Ishikawa (cell line): ENCODE measurements around the gene ADM2.

Experiments
- EGR1 ChIP-seq: IDR thresholded peaks from 2 replicates; pipeline ENCODE4 v1.6.1; 2012
- EP300 ChIP-seq: IDR thresholded peaks from 2 replicates; pipeline ENCODE4 v1.6.1; 2012; ENCODE audit warnings: borderline replicate concordance
- NFIC ChIP-seq: IDR thresholded peaks from 2 replicates; pipeline ENCODE4 v1.6.1; 2012
- RAD21 ChIP-seq: IDR thresholded peaks from 2 replicates; pipeline ENCODE4 v1.6.1; 2012; ENCODE audit warnings: low read depth
- TAF1 ChIP-seq: IDR thresholded peaks from 2 replicates; pipeline ENCODE4 v1.6.1; 2012; ENCODE audit warnings: low read depth, mild to moderate bottlenecking
- TCF12 ChIP-seq: IDR thresholded peaks from 2 replicates; pipeline ENCODE4 v1.6.1; 2012; ENCODE audit warnings: low read depth
- TEAD4 ChIP-seq: IDR thresholded peaks from 2 replicates; pipeline ENCODE4 v1.6.1; 2012
- ZBTB7A ChIP-seq: IDR thresholded peaks from 2 replicates; pipeline ENCODE4 v1.6.1; 2012; ENCODE audit warnings: low read depth
- TF ChIP-seq, protein P1 (sequence below): IDR thresholded peaks from 2 replicates; pipeline ENCODE4 v1.6.1; 2012; ENCODE audit warnings: low read depth, mild to moderate bottlenecking
- TF ChIP-seq, protein P2 (sequence below): IDR thresholded peaks from 2 replicates; pipeline ENCODE4 v1.6.1; 2012

DNA sequence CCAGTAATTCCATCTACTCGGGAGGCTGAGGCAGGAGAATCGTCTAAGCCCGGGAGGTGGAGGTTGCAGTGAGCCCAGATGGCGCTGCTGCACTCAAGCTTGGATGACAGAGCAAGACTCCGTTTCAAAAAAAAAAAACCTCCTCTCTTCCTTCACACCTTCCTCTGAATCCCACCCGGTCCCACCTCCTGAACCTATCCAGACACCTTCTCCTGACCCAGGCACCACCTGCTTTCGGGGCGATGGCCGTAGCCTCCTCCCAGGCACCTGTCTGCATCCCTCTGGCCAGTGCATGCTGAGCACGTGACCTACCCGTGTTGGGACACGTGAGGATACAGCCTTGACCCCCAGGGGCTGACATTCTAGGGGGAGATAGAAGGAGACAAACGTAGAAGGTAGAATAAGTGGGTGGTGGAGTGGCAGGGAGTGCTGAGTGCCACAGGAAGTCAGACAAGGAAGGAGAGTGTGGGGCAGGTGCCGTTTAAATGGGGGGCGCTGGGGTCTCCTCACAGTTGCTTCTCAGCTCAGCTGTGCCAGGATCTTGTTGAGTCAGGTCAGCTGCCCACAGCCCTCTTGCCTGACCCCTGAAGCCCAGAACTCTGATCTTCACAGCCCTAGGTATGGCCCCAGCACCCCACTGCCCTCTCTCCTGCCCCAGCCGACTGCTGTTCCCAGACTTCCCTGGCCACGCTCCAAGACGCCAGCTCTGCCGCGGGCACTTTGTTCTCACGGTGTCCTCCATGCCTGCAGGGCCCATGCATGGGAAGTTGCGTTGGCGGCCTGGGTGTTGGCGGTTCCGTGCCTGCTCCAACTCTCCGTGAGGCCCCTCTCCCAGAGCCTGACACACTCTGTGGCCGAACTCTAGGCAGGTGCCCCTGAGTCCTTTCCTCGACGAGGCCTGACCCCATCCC is 4.1 kb downstream of the ADM2 start:
- 0 out of 2 replicates have a peak, but pooled peaks have one; percentile 34 for TF ChIP-seq TCF12
- TF ChIP-seq NFIC, result peak; percentile 73
- no peak for TF ChIP-seq EP300
- TF ChIP-seq, protein P1, sequence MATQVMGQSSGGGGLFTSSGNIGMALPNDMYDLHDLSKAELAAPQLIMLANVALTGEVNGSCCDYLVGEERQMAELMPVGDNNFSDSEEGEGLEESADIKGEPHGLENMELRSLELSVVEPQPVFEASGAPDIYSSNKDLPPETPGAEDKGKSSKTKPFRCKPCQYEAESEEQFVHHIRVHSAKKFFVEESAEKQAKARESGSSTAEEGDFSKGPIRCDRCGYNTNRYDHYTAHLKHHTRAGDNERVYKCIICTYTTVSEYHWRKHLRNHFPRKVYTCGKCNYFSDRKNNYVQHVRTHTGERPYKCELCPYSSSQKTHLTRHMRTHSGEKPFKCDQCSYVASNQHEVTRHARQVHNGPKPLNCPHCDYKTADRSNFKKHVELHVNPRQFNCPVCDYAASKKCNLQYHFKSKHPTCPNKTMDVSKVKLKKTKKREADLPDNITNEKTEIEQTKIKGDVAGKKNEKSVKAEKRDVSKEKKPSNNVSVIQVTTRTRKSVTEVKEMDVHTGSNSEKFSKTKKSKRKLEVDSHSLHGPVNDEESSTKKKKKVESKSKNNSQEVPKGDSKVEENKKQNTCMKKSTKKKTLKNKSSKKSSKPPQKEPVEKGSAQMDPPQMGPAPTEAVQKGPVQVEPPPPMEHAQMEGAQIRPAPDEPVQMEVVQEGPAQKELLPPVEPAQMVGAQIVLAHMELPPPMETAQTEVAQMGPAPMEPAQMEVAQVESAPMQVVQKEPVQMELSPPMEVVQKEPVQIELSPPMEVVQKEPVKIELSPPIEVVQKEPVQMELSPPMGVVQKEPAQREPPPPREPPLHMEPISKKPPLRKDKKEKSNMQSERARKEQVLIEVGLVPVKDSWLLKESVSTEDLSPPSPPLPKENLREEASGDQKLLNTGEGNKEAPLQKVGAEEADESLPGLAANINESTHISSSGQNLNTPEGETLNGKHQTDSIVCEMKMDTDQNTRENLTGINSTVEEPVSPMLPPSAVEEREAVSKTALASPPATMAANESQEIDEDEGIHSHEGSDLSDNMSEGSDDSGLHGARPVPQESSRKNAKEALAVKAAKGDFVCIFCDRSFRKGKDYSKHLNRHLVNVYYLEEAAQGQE, result no peak
- TF ChIP-seq, protein P2, sequence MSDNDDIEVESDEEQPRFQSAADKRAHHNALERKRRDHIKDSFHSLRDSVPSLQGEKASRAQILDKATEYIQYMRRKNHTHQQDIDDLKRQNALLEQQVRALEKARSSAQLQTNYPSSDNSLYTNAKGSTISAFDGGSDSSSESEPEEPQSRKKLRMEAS, result peak; percentile 45
- TF ChIP-seq TEAD4, result 0 out of 2 replicates have a peak, but pooled peaks have one; percentile 1
- peak; percentile 86 for TF ChIP-seq ZBTB7A
- no peak for TF ChIP-seq TAF1
- TF ChIP-seq RAD21, result no peak
- TF ChIP-seq EGR1, result no peak
